Fibroblast of mammary gland (primary cell): Measurements from ENCODE around the gene MAST3.

Source experiments
- DNase-seq: peaks from one replicate; pipeline ENCODE4 v3.0.0-alpha.2; 2010; ENCODE audit warnings: low read depth
- H3K4me3 ChIP-seq: 2 replicates; pipeline ENCODE4 v1.5.1; 2011; ENCODE audit warnings: low read depth, mild to moderate bottlenecking, low read length, moderate library complexity; ENCODE audit not compliant: control insufficient read depth
- CTCF ChIP-seq: conservative IDR thresholded peaks from 2 replicates; pipeline ENCODE4 v1.5.1; 2011; ENCODE audit warnings: low read depth, low read length, inconsistent platforms; ENCODE audit not compliant: control insufficient read depth, insufficient read depth

MAST3 gene

DNA sequence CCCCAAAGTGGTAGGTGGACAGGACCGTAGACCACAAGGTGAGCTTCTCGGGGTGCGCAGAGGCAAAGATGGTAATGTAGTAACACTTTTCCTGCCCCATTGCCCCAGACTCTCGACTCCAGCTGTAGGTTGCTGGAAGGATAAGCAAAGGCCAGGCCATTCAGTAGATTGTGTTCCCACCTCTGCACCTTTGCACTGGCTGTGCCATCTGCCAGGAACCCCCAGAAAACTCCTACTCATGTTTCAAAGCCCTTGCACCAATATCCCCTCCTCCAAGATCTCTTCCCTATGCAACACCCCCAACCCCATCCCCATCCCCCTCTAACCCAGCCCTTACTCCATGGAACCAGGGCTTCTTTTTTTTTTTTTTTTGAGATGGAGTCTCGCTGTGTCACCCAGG, 29.2 kb upstream of the MAST3 start:
- no peak for TF ChIP-seq CTCF
- DNase-seq = no peak
- no peak overlapping the region for H3K4me3 ChIP-seq

- TF ChIP-seq CTCF = no peak
- H3K4me3 ChIP-seq = no peak overlapping the region
These were observed 28.2 kb upstream of the MAST3 start for GRCh38 chr19:18069383-18069782.

DNA sequence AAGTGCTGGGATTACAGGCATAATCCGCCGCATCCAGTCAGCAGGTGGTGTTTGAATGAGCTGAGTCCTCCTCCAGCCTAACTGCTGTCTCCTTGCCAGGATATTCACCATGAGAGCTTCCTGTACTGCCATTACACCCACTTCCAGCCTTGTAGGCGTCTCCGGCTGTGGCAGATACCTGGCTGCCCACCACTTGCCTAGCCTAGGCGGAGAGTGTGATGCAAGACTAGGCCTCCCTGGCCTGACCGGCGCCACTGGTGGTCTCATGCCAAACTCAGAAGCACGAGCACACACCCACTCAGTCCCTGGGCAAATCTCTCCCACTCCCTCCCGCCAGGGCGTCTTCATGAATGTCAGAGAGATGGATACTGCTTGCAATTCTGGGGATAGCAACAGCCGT, 27.4 kb upstream of the MAST3 start:
- no peak for DNase-seq
- TF ChIP-seq CTCF = no peak
- H3K4me3 ChIP-seq = no peak overlapping the region

More at GRCh38 chr19:18069383-18069782, 28.2 kb upstream of the MAST3 start:
- no peak for DNase-seq

- TF ChIP-seq CTCF = no peak
- DNase-seq = no peak
- no peak overlapping the region for H3K4me3 ChIP-seq
These were observed 25.2 kb upstream of the MAST3 start for GRCh38 chr19:18072335-18072734.

DNA sequence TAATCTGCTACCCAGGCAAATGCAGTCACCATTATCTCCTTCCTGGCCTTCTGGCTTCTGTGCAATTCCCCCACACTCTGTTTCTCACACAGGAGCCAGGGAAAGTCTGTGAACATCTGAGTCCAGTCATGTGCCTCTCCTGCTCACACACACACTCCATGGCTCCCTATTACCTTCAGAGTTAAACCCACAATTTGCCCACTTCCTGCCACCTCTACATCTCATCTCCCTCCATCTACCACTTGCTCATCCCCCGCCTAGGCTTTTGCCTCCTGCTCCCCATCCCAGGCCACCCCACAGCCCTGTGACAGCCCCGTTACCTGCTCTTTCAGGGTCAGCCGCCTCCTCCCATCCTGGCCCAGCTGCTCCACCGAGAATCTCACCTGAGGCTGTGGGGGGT, 24.4 kb upstream of the MAST3 start:
- no peak for DNase-seq
- no peak for TF ChIP-seq CTCF
- H3K4me3 ChIP-seq = no peak overlapping the region

DNA sequence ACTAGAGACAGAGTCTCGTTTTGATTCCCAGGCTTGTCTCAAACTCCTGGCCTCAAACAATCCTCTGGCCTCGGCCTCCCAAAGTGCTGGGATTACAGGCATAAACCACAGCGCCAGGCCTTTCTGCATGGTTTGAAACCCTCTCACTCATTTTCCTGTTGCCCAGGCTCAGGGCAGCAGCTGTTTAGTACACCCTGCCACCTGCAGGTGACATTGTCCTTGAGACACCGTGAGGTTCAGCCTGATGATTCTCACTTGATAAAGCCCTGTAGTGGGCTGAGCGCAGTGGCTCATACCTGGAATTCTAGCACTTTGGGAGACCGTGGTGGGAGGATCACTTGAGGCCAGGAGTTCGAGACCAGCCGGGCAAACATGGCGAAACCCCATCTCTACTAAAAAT, 23.4 kb upstream of the MAST3 start:
- no peak for TF ChIP-seq CTCF
- DNase-seq = no peak
- no peak overlapping the region for H3K4me3 ChIP-seq
